Activated T-helper 1 cell treated with anti-CD3 and anti-CD28 coated beads, Interleukin-12 subunit alpha, Interleukin-12 subunit beta, Interleukin-2, Interleukin-4 antibody, amounts not matched to agents 30 ng/mL and 10 ng/mL and 1 ng/mL, durations not matched to agents 14 hours and 24 hours and 36 hours (primary cell): Measurements from ENCODE around the gene CNTF. TPM values are rescaled to one million over a fixed set of nuclear protein-coding genes. Genes with fewer than 3 reads are reported as not detected.

Experiments used
- DNase-seq: peaks from one replicate; pipeline ENCODE4 v3.0.0; 2021; ENCODE audit warnings: low spot score
- H3K27ac Mint-ChIP-seq: one replicate; pipeline ENCODE4 v1.8.0; 2021; ENCODE audit warnings: mild to moderate bottlenecking, mixed read lengths
- H3K27me3 Mint-ChIP-seq: one replicate; pipeline ENCODE4 v1.8.0; 2022; ENCODE audit warnings: mild to moderate bottlenecking, moderate library complexity, mixed read lengths; ENCODE audit not compliant: insufficient read depth
- H3K36me3 Mint-ChIP-seq: one replicate; pipeline ENCODE4 v1.8.0; 2021; ENCODE audit warnings: low read depth, mixed read lengths
- H3K4me1 Mint-ChIP-seq: one replicate; pipeline ENCODE4 v1.8.0; 2021; ENCODE audit warnings: low read depth, mixed read lengths
- H3K4me3 Mint-ChIP-seq: one replicate; pipeline ENCODE4 v1.8.0; 2021; ENCODE audit warnings: mild to moderate bottlenecking, moderate library complexity, mixed read lengths
- H3K9me3 Mint-ChIP-seq: one replicate; pipeline ENCODE4 v1.8.0; 2021; ENCODE audit warnings: mixed read lengths
- intact Hi-C: fragments of 100-400 bp; cut with micrococcal nuclease; formaldehyde crosslinking; loops from one replicate; pipeline ENCODE4 v1.15.1; 2024
- total RNA-seq: library from RNA; stranded (reverse); gene quantifications from 2 replicates; pipeline ENCODE4 v1.2.3, GENCODE V29; 2022

The CNTF gene
- total RNA-seq, 1 donor from 2014 or later = 4.3 TPM

DNA sequence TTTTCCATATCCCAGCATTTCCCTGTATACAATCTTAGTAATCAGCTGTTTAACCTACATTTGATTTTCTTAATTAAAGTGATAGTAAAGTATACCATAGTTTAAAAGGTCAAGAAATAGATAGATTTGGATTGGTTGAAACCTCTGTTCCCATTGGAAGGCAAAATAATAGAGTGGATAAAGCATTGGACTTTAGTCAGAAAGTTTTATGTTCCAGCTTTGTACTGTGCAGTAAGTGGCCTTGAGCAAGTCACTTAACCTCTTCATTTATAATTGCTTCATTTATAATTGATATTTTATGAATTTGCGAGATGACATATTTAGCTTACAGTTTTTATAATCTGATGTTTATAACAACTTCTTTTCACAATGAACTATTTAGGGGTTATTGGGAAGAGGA, 40.0 kb upstream of the CNTF start:
- H3K4me3 Mint-ChIP-seq = no peak overlapping the region
- no peaks in the 10 kb centered on the region for H3K9me3 Mint-ChIP-seq
- no peak for DNase-seq
- no peaks in the 10 kb centered on the region for H3K27me3 Mint-ChIP-seq
- H3K36me3 Mint-ChIP-seq = peaks cover 18% of the 10 kb centered on the region
- no peak overlapping the region for H3K27ac Mint-ChIP-seq
- intact Hi-C loops = no loop called here
- peaks cover 55% of the 10 kb centered on the region for H3K4me1 Mint-ChIP-seq

DNA sequence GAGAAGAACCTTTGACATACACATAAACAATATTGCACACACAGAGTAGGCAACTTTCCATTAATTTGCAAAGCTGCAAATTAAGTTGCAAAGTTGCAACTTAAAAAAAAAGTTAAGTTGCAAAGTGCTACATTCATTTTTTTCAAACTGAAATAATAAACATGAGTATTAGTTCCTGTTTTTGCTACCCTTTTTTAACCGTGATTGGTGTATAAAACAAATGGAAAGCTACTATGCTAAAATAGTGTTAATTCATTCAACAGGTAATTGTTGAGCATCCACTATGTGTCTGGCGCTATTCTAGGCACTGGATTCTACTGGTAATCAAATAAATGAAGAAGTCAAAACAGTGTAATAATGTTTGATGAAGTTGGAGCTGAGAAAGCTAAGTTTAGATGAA, 35.5 kb upstream of the CNTF start:
- no peaks in the 10 kb centered on the region for H3K9me3 Mint-ChIP-seq
- H3K4me3 Mint-ChIP-seq = no peak overlapping the region
- peaks cover 44% of the 10 kb centered on the region for H3K4me1 Mint-ChIP-seq
- no peak overlapping the region for H3K27ac Mint-ChIP-seq
- no peaks in the 10 kb centered on the region for H3K27me3 Mint-ChIP-seq
- DNase-seq = no peak
- intact Hi-C loops = no loop called here
- H3K36me3 Mint-ChIP-seq = peaks cover 26% of the 10 kb centered on the region

DNA sequence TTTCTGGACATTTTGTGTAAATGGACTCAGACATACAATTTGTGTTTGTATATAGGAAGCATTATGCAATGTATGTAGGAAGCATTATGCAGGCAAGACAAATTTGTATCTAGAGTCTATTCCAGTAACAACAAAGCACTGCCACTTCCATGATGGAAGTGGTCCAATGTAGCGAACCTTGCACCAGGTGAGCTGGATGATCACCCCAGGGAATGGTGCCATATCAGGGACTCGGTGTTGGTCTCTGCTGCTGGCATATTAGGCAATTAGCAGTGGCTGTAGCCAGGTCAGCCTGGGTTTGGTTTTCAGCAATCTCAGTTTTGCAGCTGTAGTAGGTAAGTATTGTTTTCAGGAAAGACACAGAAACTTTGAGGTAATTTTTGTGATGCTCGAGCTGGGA, 30.8 kb upstream of the CNTF start:
- peak overlapping the region; percentile 48 for H3K27ac Mint-ChIP-seq
- intact Hi-C loops = no loop called here
- no peak for DNase-seq
- no peaks in the 10 kb centered on the region for H3K27me3 Mint-ChIP-seq
- H3K4me3 Mint-ChIP-seq = no peak overlapping the region
- no peaks in the 10 kb centered on the region for H3K9me3 Mint-ChIP-seq
- H3K4me1 Mint-ChIP-seq = peaks cover 56% of the 10 kb centered on the region
- peaks cover 32% of the 10 kb centered on the region for H3K36me3 Mint-ChIP-seq

GRCh38 chr11:58592760-58593472, 29.5 kb upstream of the CNTF start:
- no peaks in the 10 kb centered on the region for H3K27me3 Mint-ChIP-seq
- peaks cover 30% of the 10 kb centered on the region for H3K36me3 Mint-ChIP-seq
- no peak for DNase-seq
- no peaks in the 10 kb centered on the region for H3K9me3 Mint-ChIP-seq
- H3K27ac Mint-ChIP-seq = peak overlapping the region; percentile 64
- intact Hi-C loops = no loop called here
- H3K4me3 Mint-ChIP-seq = no peak overlapping the region
- H3K4me1 Mint-ChIP-seq = peaks cover 63% of the 10 kb centered on the region

DNA sequence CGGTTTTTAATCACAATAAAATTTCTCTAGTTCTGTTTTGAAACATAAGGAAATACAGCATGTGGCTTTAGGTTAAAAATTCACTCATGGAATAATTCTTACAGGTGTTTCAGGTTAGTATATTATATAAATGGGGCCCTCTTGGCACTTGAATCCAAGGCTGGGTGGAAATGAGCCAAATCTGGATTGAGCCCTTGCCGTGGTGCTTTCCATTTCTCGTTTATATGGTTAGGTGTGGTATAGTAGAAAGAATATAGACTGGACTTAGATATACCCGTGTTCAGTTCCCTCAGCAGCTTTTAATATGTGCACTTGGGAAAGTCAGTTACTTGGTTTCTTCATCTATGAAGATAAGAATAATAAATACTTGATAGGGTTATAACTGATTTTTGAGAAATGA, 27.6 kb upstream of the CNTF start:
- DNase-seq = no peak
- no peak overlapping the region for H3K4me3 Mint-ChIP-seq
- no peak overlapping the region for H3K27ac Mint-ChIP-seq
- H3K27me3 Mint-ChIP-seq = no peaks in the 10 kb centered on the region
- H3K9me3 Mint-ChIP-seq = no peaks in the 10 kb centered on the region
- H3K4me1 Mint-ChIP-seq = peaks cover 73% of the 10 kb centered on the region
- intact Hi-C loops = no loop called here
- peaks cover 32% of the 10 kb centered on the region for H3K36me3 Mint-ChIP-seq

- intact Hi-C loops = loop anchor here (1.0 to 2.0 kb wide), 2 partner anchors 14 to 16 kb away; no protein-coding TSS in a partner anchor
- H3K36me3 Mint-ChIP-seq = peaks cover 26% of the 10 kb centered on the region
- H3K4me1 Mint-ChIP-seq = peaks cover 76% of the 10 kb centered on the region
- H3K27ac Mint-ChIP-seq = no peak overlapping the region
- no peaks in the 10 kb centered on the region for H3K9me3 Mint-ChIP-seq
- H3K4me3 Mint-ChIP-seq = no peak overlapping the region
- no peaks in the 10 kb centered on the region for H3K27me3 Mint-ChIP-seq
- no peak for DNase-seq
Measured at GRCh38 chr11:58596621-58597020, 25.8 kb upstream of the CNTF start.

- H3K4me3 Mint-ChIP-seq = no peak overlapping the region
- peaks cover 72% of the 10 kb centered on the region for H3K4me1 Mint-ChIP-seq
- DNase-seq = no peak
- intact Hi-C loops = loop anchor here (1.0 to 2.0 kb wide), 2 partner anchors 13 to 17 kb away; no protein-coding TSS in a partner anchor
- H3K27me3 Mint-ChIP-seq = no peaks in the 10 kb centered on the region
- H3K9me3 Mint-ChIP-seq = no peaks in the 10 kb centered on the region
- H3K27ac Mint-ChIP-seq = peak overlapping the region; percentile 19
- H3K36me3 Mint-ChIP-seq = peaks cover 24% of the 10 kb centered on the region
Measured at GRCh38 chr11:58597486-58598144, 24.9 kb upstream of the CNTF start.

- no peak for DNase-seq
- no peak overlapping the region for H3K27ac Mint-ChIP-seq
- no peak overlapping the region for H3K4me3 Mint-ChIP-seq
- peaks cover 35% of the 10 kb centered on the region for H3K36me3 Mint-ChIP-seq
- no peaks in the 10 kb centered on the region for H3K9me3 Mint-ChIP-seq
- H3K27me3 Mint-ChIP-seq = no peaks in the 10 kb centered on the region
- peaks cover 75% of the 10 kb centered on the region for H3K4me1 Mint-ChIP-seq
- intact Hi-C loops = no loop called here
Measured at GRCh38 chr11:58600510-58600909, 22.0 kb upstream of the CNTF start.

- Mint-ChIP-seq H3K36me3 (peaks cover 43% of the 10 kb centered on the region), H3K9me3 (no peaks in the 10 kb centered on the region), H3K27ac (peak overlapping the region; percentile 1), H3K4me1 (peaks cover 57% of the 10 kb centered on the region), H3K4me3 (no peak overlapping the region), H3K27me3 (no peaks in the 10 kb centered on the region)
- DNase-seq = no peak
- intact Hi-C loops = no loop called here
Measured at GRCh38 chr11:58606930-58607714, 15.3 kb upstream of the CNTF start.

GRCh38 chr11:58608331-58608730, 14.1 kb upstream of the CNTF start:
- intact Hi-C loops = no loop called here
- peaks cover 41% of the 10 kb centered on the region for H3K36me3 Mint-ChIP-seq
- H3K4me1 Mint-ChIP-seq = peaks cover 61% of the 10 kb centered on the region

DNA sequence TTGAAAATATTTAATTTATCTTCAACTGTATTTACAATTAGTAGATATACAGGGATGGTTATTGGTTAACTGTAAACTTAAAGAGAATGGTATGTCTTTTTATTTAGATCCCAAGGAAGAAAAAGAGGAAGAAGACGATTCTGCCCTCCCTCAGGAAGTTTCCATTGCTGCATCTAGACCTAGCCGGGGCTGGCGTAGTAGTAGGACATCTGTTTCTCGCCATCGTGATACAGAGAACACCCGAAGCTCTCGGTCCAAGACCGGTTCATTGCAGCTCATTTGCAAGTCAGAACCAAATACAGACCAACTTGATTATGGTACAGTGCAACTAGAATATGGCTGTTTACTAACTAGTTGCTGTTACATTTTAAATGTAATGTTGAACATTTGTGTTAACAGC, 12.7 kb upstream of the CNTF start:
- H3K27me3 Mint-ChIP-seq = no peaks in the 10 kb centered on the region
- peaks cover 46% of the 10 kb centered on the region for H3K36me3 Mint-ChIP-seq
- intact Hi-C loops = loop anchor here (2.0 kb wide), 1 partner anchor 13 kb away; no protein-coding TSS in a partner anchor
- H3K4me3 Mint-ChIP-seq = no peak overlapping the region
- H3K4me1 Mint-ChIP-seq = peaks cover 60% of the 10 kb centered on the region
- no peaks in the 10 kb centered on the region for H3K9me3 Mint-ChIP-seq
- DNase-seq = no peak
- H3K27ac Mint-ChIP-seq = no peak overlapping the region

More at GRCh38 chr11:58608331-58608730, 14.1 kb upstream of the CNTF start:
- Mint-ChIP-seq H3K9me3 (no peaks in the 10 kb centered on the region), H3K27ac (no peak overlapping the region), H3K4me3 (no peak overlapping the region), H3K27me3 (no peaks in the 10 kb centered on the region)
- DNase-seq = no peak

- H3K27ac Mint-ChIP-seq = no peak overlapping the region
- DNase-seq = no peak
- no peaks in the 10 kb centered on the region for H3K27me3 Mint-ChIP-seq
- H3K9me3 Mint-ChIP-seq = no peaks in the 10 kb centered on the region
- H3K4me1 Mint-ChIP-seq = peaks cover 37% of the 10 kb centered on the region
- no peak overlapping the region for H3K4me3 Mint-ChIP-seq
- H3K36me3 Mint-ChIP-seq = peaks cover 63% of the 10 kb centered on the region
- intact Hi-C loops = loop anchor here (2.0 kb wide), 1 partner anchor 34 kb away; the partner anchor contains the start of gene ZFP91
Measured at GRCh38 chr11:58613228-58613627, 9.2 kb upstream of the CNTF start.

DNA sequence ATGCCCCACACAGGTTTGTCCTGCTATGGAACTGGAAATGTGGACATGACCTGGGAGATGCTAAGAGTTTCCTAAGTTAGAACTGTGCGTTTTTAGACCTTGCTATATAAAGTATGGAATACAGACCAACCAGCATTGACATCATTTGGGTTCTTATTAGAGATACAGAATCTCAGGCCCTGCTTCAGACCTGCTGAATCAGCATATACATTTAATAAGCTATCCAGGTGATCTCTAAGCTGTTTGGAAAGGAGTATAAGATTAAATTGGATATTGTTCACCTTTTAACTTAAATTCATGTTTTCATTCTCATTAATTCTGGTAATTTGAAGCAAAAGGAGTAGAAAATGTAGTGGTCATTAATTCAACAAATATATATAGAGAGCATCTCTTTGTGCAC, 6.9 kb upstream of the CNTF start:
- H3K4me1 Mint-ChIP-seq = peaks cover 35% of the 10 kb centered on the region
- H3K27ac Mint-ChIP-seq = no peak overlapping the region
- intact Hi-C loops = no loop called here
- no peaks in the 10 kb centered on the region for H3K9me3 Mint-ChIP-seq
- no peak overlapping the region for H3K4me3 Mint-ChIP-seq
- peaks cover 75% of the 10 kb centered on the region for H3K36me3 Mint-ChIP-seq
- H3K27me3 Mint-ChIP-seq = no peaks in the 10 kb centered on the region
- DNase-seq = no peak
